PC-9 (cell line): ENCODE data around the gene FBXL13. TPM values are rescaled to one million over a fixed set of nuclear protein-coding genes. Genes with fewer than 3 reads are reported as not detected.

Experiments
- BruUV-seq: library from RNA; stranded (reverse); fragments of 400-500 nt; replicated peaks from 2 replicates; lab custom pipeline; 2021; lab: Mats Ljungman, UMichigan
- CTCF ChIA-PET: fragments of 300-600 bp; sonication (Branson Sonifier 250); formaldehyde crosslinking; loops from one replicate; lab custom pipeline; 2022; ENCODE audit warnings: antibody characterized with exemption; lab: Charles Lee
- POLR2A ChIA-PET: fragments of 300-600 bp; sonication (Branson Sonifier 250); formaldehyde crosslinking; loops from one replicate; lab custom pipeline; 2022; ENCODE audit warnings: antibody characterized with exemption; ENCODE audit not compliant: unreplicated experiment; lab: Charles Lee
- DNase-seq, 2 experiments: peaks; one replicate each; pipeline versions ENCODE4 v3.0.0 to v3.0.0-alpha.2; 2015 to 2022; ENCODE audit warnings: mixed read lengths in 1 of 2
- H2AFZ ChIP-seq: fragments of 200-600 bp; sonication (generic); 2 replicates; pipeline ENCODE4 v1.8.1; 2017; ENCODE audit warnings: antibody characterized with exemption
- H3F3A ChIP-seq: fragments of 200-600 bp; sonication (generic); 2 replicates; pipeline ENCODE4 v1.8.1; 2017; ENCODE audit warnings: antibody characterized with exemption, mild to moderate bottlenecking, low read depth; ENCODE audit not compliant: insufficient read depth
- H3K27ac ChIP-seq: fragments of 200-600 bp; sonication (generic); 2 replicates; pipeline ENCODE4 v1.6.1; 2016; ENCODE audit warnings: mixed run types
- H3K27me3 ChIP-seq: fragments of 200-600 bp; sonication (generic); 2 replicates; pipeline ENCODE4 v1.6.1; 2016; ENCODE audit warnings: low read depth, mixed run types; ENCODE audit not compliant: insufficient read depth
- H3K36me3 ChIP-seq: fragments of 200-600 bp; sonication (generic); 2 replicates; pipeline ENCODE4 v1.6.1; 2016; ENCODE audit warnings: low read depth, mixed run types
- H3K4me1 ChIP-seq: fragments of 200-600 bp; sonication (generic); replicated peaks from 2 replicates; pipeline ENCODE4 v1.6.1; 2016; ENCODE audit warnings: mixed run types; ENCODE audit not compliant: insufficient read depth
- H3K4me2 ChIP-seq: fragments of 200-600 bp; sonication (generic); 2 replicates; pipeline ENCODE4 v1.6.1; 2017; ENCODE audit warnings: mixed run types
- H3K4me3 ChIP-seq: fragments of 200-600 bp; sonication (generic); 2 replicates; pipeline ENCODE4 v1.6.1; 2016; ENCODE audit warnings: mixed run types
- H3K79me2 ChIP-seq: fragments of 200-600 bp; sonication (generic); 2 replicates; pipeline ENCODE4 v1.6.1; 2017; ENCODE audit warnings: low read depth, mixed run types
- H3K9me2 ChIP-seq: fragments of 200-600 bp; sonication (generic); 2 replicates; pipeline ENCODE4 v1.8.1; 2017; ENCODE audit warnings: mild to moderate bottlenecking; ENCODE audit not compliant: insufficient read depth
- H3K9me3 ChIP-seq: fragments of 200-600 bp; sonication (generic); 2 replicates; pipeline ENCODE4 v1.8.1; 2016; ENCODE audit warnings: low read depth; ENCODE audit not compliant: insufficient read depth
- H4K20me1 ChIP-seq: fragments of 200-600 bp; sonication (generic); 2 replicates; pipeline ENCODE4 v1.8.1; 2017; ENCODE audit not compliant: insufficient read depth
- CTCF ChIP-seq: fragments of 200-600 bp; sonication (generic); conservative IDR thresholded peaks from 2 replicates; pipeline ENCODE4 v1.6.1; 2017; ENCODE audit warnings: mixed run types, antibody characterized with exemption, mild to moderate bottlenecking, moderate library complexity
- EZH2 ChIP-seq: fragments of 200-600 bp; sonication (generic); IDR thresholded peaks from 2 replicates; pipeline ENCODE4 v1.8.0; 2017; ENCODE audit warnings: antibody characterized with exemption, low read depth
- intact Hi-C: fragments of 100-400 bp; cut with micrococcal nuclease; formaldehyde crosslinking; loops from one replicate; pipeline ENCODE4 v1.10.0; 2022; ENCODE audit not compliant: unreplicated experiment
- total RNA-seq: library from RNA; stranded (reverse); gene quantifications from 2 replicates; pipeline ENCODE4 v1.2.3, GENCODE V29; 2021

The FBXL13 gene
- total RNA-seq, 1 experiment from 2014 or later, result 19.4 TPM

- no peak overlapping the region for H2AFZ ChIP-seq
- H3K9me3 ChIP-seq, result no peaks in the 10 kb centered on the region
- no peaks in the 10 kb centered on the region for H3K79me2 ChIP-seq
- H3F3A ChIP-seq, result 0 out of 2 replicates have a peak, but pooled peaks cover 8% of the 10 kb centered on the region
- H3K9me2 ChIP-seq, result no peaks in the 10 kb centered on the region
- DNase-seq, result no peak
- POLR2A ChIA-PET, result interaction anchor here (1.0 kb wide), 1 partner anchor 1229 kb away, joined by 3 read pairs; no protein-coding TSS in a partner anchor
- no peak overlapping the region for H3K4me3 ChIP-seq
- H3K4me1 ChIP-seq, result peaks cover 8% of the 10 kb centered on the region; the same call in 1 of the 2 replicates
- CTCF ChIA-PET, result no interaction called here
- H3K27me3 ChIP-seq, result no peaks in the 10 kb centered on the region
- TF ChIP-seq CTCF (no peak), EZH2 (no peak)
- no peaks in the 10 kb centered on the region for H4K20me1 ChIP-seq
- BruUV-seq, result no TSS peak
- no peaks in the 10 kb centered on the region for H3K36me3 ChIP-seq
- intact Hi-C loops, result no loop called here
- H3K27ac ChIP-seq, result no peak overlapping the region
- H3K4me2 ChIP-seq, result no peak overlapping the region
Measured at GRCh38 chr7:102866535-102867215, 207.9 kb downstream of the FBXL13 start.

GRCh38 chr7:102864958-102865357 lies 209.6 kb downstream of the FBXL13 start:
- POLR2A ChIA-PET, result no interaction called here
- no peaks in the 10 kb centered on the region for H3K27me3 ChIP-seq
- H3K79me2 ChIP-seq, result no peaks in the 10 kb centered on the region
- H3K4me2 ChIP-seq, result no peak overlapping the region
- CTCF ChIA-PET, result no interaction called here
- H3K4me3 ChIP-seq, result no peak overlapping the region
- H3K9me3 ChIP-seq, result no peaks in the 10 kb centered on the region
- no peak overlapping the region for H3K27ac ChIP-seq
- TF ChIP-seq CTCF (no peak), EZH2 (no peak)
- H4K20me1 ChIP-seq, result no peaks in the 10 kb centered on the region
- H2AFZ ChIP-seq, result no peak overlapping the region
- BruUV-seq, result no TSS peak
- 0 out of 2 replicates have a peak, but pooled peaks cover 8% of the 10 kb centered on the region for H3F3A ChIP-seq
- H3K4me1 ChIP-seq, result peaks cover 8% of the 10 kb centered on the region; the same call in 1 of the 2 replicates
- DNase-seq, result peak in 1 of 2 experiments; percentile 60
- no peaks in the 10 kb centered on the region for H3K9me2 ChIP-seq
- no peaks in the 10 kb centered on the region for H3K36me3 ChIP-seq
- intact Hi-C loops, result no loop called here

GRCh38 chr7:102860351-102860811 lies 214.2 kb downstream of the FBXL13 start:
- no TSS peak for BruUV-seq

More at GRCh38 chr7:102860351-102860811, 214.2 kb downstream of the FBXL13 start:
- CTCF ChIA-PET, result no interaction called here
- no peaks in the 10 kb centered on the region for H3K36me3 ChIP-seq
- H3K4me1 ChIP-seq, result peaks cover 8% of the 10 kb centered on the region; the same call in 1 of the 2 replicates
- no peaks in the 10 kb centered on the region for H3K9me2 ChIP-seq
- intact Hi-C loops, result no loop called here
- no peak overlapping the region for H3K4me3 ChIP-seq
- H3K27ac ChIP-seq, result no peak overlapping the region
- no peaks in the 10 kb centered on the region for H3K27me3 ChIP-seq
- TF ChIP-seq CTCF, result no peak
- TF ChIP-seq EZH2, result no peak
- H3F3A ChIP-seq, result 0 out of 2 replicates have a peak, but pooled peaks cover 11% of the 10 kb centered on the region
- no peak overlapping the region for H3K4me2 ChIP-seq
- no peak overlapping the region for H2AFZ ChIP-seq
- no peaks in the 10 kb centered on the region for H3K9me3 ChIP-seq
- H3K79me2 ChIP-seq, result no peaks in the 10 kb centered on the region
- no peaks in the 10 kb centered on the region for H4K20me1 ChIP-seq
- DNase-seq, result no peak
- POLR2A ChIA-PET, result no interaction called here
